Erythroblast (primary cell): ENCODE data around the gene GALE.

Experiments
- GATA1 ChIP-seq: IDR thresholded peaks from 2 replicates; pipeline ENCODE4 v1.6.1; 2011; ENCODE audit warnings: low read depth, mild to moderate bottlenecking, control low read depth, low read length, moderate library complexity
- POLR2A ChIP-seq: IDR thresholded peaks from 2 replicates; pipeline ENCODE4 v1.6.1; 2011; ENCODE audit warnings: mild to moderate bottlenecking, low read length

DNA sequence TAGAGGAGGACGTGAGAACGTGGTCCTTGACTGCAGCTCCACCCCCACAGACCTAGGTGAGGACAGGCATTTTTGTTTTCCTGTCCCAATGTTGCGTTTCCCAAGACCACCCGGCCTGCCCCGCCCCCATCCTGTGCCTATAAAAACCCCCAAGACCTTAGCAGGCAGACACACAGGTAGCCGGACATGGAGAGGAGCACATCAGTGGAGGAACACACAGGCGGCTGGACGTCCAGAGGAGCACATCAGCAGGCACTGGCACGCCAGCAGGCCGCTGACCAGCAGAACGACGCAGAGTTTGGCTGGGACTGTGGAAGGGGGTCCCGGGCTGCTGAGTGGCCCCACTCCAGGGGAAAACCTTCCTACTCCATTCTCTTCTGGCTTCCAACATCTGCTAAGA is 37.4 kb upstream of the GALE start:
- TF ChIP-seq POLR2A, result no peak
- TF ChIP-seq GATA1, result no peak
